MV-4-11 (cell line): Measurements from ENCODE around the gene ABL1.
A peak's percentile ranks its signal among the peaks of the same experiment; 100 is the strongest.

Source experiments
- DNase-seq: peaks from one replicate; lab custom pipeline; 2025; lab: John Stamatoyannopoulos, UW

ABL1 gene

DNA sequence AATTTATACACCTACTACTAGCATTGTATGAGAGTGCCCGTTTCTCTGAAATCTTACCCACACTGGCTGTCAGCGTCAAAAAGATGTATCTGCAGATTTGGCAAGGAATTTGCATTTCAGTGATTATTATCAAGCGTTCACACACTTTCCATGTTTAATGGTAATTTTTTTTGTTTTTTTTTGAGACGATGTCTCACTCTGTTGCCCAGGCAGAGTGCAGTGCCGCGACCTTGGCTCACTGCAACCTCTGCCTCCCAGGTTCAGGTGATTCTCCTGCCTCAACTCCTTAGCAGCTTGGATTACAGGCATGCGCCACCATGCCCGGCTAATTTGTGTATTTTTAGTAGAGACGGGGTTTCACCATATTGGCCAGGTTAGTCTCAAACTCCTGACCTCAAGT lies 14.3 kb downstream of the ABL1 start:
- DNase-seq: no peak

DNA sequence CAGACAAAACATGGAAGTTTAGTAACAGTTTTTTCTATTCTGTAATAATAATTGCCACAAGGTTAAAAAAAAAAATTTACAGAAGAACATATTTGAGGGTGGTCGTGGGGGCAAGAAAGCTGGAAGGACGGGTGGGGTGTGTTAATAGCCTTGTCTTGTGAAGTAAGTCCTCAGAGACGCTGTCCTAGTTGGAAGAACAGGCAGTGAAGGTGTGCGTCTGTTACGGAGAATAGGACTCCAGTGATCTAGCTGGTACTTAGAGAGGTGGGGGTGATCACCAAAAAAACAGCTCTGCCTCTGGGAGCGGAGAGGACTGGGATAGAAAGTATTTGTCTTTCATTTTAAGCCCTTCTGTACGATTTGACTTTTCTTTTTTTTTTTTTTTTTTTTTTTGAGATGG lies 17.7 kb downstream of the ABL1 start:
- DNase-seq: no peak

DNA sequence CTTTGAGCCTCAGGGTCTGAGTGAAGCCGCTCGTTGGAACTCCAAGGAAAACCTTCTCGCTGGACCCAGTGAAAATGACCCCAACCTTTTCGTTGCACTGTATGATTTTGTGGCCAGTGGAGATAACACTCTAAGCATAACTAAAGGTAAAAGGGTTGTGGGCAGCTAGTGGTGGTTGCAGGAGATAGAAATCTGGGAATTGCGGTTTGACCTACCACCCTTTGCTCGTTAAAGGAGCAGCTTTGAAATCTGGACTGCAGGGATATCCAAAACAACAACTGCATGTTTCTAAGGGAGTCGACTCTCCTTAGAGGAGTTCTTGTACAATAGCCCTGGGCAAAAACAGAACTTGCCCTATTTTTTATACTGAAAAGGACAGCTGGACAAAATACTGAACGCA lies 19.0 kb downstream of the ABL1 start:
- no peak for DNase-seq

DNA sequence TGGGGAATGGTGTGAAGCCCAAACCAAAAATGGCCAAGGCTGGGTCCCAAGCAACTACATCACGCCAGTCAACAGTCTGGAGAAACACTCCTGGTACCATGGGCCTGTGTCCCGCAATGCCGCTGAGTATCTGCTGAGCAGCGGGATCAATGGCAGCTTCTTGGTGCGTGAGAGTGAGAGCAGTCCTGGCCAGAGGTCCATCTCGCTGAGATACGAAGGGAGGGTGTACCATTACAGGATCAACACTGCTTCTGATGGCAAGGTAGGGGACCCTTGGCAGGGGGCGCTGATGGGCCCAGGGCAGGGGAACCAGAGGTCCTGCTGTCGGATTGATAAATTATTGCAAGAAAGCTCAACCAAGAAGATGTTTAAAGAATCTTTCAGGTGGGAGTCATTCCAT lies 19.8 kb downstream of the ABL1 start:
- no peak for DNase-seq

DNA sequence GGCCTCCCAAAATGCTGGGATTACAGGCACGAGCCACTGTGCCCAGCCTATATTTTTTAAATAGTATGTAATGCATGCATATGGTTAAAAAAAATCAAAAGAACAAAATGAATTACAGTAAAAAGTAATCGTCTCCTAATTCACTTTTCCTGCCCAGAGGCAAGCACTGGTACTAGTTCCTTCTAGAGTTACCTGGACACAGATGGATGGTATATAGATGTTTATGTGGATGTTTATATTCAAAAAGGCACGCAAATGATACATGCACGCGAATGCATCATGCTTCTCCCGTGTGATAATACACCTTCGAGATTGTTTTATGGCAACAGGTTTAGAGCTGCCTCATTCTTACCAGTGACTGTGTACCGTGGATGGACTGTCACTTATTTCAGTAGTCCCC lies 21.4 kb downstream of the ABL1 start:
- DNase-seq: no peak

DNA sequence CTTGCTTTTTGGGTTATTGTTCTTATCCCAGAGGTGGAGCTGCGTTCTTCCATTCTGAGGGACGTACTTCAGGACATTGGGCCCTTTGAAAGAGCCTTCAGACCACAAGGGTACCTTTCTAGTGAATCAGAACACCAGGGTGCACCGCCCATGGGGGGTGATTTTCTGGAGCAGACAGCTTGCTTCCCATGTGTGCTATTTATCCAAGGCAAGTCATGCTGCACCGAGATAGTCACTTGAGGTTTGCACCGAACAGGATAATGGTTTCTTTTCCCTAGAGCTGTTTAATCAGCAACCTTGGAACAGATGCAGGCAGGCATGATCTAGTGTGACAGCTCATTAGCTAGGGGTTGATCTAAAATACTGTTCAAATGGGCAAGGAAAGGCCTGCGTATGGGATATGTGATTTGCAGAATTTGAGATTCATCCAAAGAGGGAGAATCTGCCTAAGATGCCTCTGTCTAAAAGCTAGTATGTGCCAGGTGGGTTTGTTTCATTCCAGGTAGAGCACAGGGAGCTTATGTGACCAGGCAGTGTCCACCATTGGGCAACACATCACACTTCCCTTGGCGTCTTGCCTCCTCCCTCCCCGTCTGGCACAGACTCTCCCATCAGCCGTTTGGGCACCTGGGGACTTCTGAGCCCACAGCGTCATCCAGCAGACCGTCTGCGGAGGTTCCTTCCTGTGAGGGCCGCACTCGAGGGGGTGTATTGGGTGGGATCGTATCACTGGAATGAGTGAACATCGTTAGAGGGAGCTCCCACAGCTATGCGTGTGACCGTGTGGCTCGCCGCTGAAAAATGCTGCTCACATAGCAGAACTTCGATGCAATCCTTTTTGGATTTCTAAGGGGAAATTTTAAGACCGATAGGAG lies 23.0 kb downstream of the ABL1 start:
- no peak for DNase-seq

DNA sequence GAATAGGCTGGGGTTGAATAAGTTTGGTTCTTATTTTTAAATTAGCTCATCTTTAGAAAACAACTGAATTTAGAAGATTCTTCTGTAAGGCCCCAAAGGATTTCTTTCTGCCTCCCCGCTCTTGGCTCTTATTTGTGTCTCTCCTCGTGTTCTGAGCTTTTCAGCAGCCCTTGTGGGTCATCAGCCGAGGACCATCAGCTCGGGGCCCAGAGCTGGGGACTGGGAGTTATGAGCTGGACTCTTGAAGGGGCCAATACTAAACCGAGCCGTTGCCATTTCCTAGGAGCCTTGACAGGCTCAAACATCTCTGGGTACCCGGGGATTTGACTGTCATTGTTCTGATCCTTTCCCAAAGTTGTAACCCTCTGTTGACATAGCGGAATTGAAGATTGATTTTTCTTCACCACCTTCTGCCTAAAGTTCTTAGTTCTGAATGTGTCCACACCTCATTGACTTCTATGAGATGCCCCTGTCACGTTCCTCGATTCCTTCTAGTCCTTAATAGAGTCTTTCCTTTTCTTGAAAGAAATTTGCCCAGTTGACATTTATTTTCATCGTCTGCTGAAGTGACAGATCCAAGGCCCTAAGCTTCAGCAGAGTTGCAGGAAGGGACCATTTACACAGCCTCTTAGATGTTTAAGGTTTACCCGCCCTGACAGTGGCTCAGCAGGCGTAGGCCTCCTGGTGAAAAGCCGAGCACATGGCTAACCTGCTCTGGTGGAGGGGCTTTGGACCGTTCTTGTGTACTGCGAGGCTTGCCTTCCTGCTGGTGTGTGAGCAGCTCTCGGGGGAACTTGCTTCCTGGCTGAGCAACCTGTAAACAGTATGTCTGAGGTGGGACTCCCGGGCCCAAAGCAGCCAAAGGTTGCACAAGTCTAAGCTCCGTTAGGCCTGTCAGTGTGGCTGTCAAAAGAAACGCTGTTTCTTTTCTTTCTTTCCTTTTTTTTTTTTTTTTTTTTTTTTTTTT lies 24.0 kb downstream of the ABL1 start:
- DNase-seq: no peak

DNA sequence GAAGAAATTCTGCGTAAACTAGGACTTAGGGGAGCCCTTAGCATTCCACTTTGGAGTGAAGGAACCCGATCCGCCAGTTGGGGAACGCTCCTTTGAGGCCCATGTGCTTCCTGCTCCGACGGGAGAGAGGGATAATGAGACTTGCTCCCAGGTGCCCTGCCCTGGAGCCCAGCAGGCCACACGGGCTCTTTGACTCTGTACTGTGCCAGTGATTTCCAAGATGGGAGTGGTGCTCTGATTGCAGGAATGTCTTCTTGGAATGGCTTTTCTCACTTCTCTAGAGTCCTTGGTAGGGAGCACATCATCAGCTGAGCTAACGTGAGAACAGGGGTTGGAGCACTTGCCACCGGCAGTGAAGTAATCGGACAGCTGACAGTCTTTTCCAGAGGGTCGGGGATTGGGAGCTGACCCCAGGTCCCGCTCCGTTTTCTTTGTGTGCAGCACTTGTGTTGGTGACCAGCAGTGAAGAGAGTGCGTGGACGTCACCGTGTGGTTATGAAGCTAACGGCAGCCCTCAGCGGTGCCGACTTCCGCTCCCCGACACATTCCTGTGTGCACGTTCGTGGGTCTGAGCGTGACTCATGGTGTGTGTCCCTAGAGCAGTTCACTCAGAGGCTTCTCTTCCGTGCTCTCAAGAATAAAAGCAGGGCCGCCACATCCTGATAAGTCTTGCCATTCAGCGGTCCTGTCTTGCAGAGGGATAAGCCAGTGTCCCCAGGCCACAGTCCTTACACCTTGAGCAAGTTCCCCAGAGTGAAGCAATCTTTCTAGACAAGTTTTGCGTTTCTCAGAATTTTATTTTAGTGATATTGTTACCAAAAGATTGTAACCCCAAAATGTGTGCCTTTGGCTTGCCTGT lies 25.6 kb downstream of the ABL1 start:
- peak; percentile 96 for DNase-seq

DNA sequence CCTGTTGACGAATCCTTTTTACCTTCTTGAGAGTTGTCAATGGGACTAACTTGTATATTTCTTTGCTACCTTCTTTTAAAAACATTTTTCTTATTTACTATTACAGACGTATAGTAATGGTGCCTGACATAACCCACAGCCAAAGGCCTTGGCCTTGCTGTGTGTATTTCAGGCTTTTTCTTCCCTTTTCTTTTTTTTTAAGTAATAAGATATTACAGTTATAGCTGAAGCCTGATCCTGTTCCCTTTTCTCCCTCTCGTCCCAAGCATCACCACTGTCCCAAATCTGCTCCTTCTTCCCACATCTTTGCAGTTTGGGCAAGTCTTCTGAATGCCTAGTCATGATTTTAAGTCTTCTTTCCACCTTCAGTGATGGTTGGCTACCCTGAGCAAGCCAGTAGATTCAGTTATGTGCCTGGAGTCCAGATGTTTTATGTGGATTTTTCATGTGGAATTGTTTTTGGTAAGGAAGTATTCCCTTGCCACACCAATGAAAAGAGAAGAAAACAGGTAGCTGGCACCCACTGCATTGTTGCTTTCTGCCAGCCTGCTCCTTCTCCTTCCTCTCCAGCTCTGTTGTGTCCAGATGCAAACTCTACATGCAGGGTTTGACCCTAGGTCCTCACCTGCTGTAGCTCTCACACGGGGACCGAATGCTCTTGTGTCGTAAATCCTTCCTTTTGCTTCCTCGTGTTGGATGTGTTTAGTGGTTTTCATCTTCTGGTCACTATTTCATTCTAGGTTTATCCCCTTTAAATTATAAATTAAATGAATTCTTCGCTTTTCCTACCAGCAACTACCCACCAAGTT lies 26.5 kb downstream of the ABL1 start:
- DNase-seq: no peak

DNA sequence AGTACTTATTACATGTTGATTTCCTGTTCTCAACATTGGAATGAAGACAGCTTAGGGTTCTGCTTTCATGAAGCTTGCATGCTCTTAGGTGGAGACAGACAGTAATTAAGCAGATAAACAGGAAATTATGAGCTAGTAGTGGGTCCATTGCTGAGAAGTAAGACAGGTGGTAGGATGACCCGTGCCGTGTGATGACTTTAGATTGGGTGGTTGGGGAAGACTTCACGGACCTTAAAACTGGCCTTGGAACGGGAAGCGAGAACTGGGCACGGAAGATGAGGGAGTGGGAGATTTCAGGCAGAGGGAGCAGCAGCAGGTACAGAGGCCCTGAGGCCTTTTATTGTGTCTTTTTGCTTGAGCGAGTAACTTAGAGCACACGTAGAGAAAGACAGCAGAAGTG lies 27.2 kb downstream of the ABL1 start:
- DNase-seq: no peak

DNA sequence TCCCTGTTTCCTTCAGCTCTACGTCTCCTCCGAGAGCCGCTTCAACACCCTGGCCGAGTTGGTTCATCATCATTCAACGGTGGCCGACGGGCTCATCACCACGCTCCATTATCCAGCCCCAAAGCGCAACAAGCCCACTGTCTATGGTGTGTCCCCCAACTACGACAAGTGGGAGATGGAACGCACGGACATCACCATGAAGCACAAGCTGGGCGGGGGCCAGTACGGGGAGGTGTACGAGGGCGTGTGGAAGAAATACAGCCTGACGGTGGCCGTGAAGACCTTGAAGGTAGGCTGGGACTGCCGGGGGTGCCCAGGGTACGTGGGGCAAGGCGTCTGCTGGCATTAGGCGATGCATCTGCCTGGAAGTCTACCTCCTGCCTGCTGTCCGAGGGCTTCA lies 27.7 kb downstream of the ABL1 start:
- DNase-seq: no peak

DNA sequence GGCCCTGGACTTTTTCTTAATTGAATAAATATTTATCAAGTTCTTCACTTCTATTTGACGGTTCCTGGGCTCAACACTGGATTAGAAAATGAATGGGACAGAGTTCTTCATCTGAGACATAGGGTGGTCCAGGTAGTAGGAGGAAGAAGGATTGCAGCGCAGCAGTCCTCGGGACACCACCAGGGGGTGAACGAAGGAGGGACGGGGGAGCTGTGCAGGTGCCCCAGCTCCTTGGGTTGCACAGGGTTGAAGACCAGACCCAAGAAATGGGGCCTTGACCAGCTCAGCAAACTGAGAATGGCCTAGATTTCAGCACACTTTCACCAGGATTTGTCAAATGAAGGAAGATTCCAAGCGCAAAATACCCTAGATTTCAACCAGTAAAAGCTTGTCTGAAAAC lies 29.5 kb downstream of the ABL1 start:
- no peak for DNase-seq

DNA sequence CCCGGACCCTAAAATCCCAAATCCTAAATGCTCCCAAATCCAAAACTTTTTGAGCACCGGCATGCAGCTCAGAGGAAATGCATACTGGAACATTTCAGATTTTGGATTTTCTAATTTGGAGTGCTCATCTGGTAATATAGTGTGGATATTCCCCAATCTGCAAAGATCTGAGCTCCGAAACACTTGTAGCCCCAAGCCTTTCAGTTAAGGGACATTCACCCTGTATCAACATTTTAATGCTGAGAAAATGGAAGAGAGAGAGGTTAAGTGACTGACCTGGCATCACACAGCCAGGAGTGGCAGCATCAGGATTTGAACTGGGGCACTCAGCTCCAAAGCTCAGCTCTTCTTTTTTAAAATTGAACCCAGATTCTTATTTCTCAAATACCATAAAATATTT lies 30.9 kb downstream of the ABL1 start:
- DNase-seq: no peak

DNA sequence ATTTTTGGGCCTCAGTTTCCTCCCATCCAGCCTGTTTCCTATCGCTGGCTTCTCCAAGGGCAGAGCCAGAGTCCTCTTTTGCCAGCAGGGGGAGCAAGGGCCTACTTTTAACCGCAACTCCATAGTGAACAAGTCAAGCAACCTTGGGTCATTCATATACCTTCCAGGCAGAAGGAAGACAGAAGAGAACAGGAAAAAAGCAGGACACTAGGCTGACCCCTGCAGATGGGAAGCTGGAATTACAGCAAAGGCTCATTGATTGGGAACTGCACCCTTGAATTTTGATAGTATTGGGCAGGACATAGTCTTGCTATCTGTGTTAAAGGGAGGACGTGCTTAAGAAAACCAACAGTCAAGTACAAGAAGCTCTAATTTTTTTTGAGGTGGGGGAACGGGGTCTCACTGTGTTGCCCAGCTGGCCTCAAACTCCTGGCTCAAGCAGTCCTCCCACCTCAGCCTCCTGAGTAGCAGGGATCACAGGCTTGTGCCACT lies 31.5 kb downstream of the ABL1 start:
- peak; percentile 68 for DNase-seq

DNA sequence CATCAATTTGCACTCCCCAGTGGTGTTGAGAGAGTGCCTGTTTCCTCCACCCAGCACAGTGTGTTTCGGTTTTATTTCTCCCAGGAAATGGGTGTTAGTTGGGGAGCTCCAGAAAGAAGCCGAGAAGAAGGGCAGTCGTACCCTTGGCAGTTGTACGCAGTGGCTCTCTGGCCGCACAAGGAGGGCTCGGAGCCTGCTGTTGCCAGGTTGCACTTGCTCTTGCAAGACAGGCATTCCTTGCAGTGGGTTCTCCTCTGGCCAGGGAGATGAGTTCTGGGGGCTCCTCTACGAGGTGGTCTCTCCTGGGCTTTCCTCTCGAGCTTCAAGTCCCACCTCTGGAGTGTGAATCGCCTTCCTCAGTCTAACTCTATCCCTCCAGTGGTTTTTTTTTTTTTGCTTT lies 32.5 kb downstream of the ABL1 start:
- DNase-seq: no peak

DNA sequence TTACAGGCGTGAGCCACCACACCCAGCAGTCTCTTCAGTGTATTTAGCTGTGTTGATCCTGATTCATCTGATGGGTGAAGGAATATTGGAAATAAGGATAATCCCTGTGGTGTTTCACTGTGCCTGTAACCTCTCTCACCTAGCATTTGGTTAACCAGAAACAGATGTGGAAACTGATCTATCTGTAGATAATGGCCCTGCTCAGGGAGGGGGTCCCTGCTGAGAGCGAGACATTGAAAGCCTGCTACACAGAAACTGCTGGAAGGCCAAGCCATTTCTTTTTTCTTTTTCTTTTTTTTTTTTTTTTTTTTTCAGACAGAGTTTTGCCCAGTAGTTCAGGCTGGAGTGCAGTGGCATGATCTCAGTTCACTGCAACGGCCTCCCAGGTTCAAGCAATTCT lies 33.2 kb downstream of the ABL1 start:
- DNase-seq: no peak

DNA sequence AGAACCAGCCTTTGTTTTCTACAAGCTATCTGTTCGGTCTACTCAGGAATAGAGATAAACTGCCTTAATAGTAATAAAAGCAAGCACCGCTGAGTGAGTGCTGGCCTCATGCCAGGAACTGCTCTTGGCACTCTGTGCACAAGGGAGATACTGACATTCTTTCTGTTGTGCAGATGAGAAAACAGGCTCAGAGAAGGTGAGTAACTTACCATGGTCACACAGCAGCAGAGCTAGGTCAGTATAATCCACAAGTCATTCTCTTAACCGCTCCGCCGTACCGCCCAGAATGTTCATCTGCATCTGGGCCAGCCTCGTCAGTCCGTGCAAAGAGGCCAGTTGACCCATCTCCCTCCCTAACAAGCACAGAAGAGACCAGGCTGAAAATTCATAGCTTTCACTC lies 34.2 kb downstream of the ABL1 start:
- DNase-seq: no peak

DNA sequence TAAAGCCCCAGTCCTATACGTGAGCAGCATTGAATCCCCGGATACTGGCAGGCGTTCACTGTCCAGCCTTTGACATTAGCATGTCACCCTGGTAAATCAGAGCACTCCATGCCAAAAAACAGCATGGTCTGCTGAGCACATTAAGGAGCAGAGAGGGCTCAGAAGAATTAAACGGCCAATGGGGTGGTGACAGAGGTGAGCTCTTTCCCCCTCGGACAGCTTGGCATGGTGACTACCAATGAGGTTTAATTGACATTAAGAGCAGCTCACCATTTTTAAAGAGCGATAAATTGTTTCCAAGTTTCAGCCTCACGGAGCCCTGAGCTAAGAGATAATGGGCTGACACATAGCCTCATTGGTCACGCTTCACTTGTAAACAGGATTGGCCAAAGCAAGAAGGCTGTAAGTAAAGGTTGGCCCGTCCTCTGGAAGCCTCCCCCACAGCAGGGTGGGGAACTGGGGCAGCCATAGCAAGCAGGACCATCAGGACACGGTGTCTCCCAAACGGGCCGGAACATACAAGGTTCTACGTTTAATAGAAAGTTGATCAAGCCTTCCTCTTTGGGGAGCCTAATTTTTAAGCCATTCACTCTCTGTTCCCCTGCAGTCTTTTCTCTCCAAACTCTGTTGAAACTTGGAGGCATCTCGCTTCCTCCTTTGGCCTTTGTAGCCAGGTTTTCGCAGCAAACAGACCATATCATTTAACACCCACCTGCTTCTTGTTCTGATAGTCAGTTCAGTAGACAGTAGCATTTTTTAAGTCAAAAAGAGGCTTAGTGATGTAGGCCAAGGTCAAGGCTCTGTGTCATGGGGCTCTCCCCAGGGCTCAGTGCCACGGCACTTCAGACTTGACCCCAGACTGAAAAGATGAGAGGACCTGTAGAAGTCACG lies 35.7 kb downstream of the ABL1 start:
- DNase-seq: peak; percentile 34

DNA sequence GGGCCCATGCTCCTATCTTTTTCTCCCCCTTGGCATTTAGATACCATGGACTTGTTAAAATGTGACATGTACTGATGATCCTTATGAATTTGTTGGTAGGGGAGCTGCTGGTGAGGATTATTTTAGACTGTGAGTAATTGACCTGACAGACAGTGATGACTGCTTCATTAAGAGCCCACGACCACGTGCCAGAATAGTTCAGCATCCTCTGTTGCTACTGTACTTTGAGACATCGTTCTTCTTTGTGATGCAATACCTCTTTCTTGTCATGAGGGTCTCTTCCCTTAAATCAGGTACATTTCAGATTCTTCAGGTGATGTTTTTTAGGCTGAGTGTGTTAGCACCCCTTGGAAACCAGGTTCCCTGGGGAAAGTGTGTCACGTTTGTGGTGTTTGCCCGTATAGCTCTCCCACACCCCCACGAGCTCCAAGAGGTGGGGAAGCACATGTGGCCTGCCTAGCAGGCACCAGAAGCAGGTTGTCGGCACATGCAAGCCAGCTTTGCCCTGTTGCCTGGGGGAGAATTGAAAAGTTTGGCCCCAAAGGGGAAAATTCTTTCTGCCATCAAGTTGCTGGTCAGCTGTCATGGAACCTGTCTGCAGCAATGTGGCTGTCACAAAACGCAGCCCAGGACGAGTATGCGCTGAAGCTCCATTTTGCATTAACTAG lies 36.5 kb downstream of the ABL1 start:
- DNase-seq: no peak

DNA sequence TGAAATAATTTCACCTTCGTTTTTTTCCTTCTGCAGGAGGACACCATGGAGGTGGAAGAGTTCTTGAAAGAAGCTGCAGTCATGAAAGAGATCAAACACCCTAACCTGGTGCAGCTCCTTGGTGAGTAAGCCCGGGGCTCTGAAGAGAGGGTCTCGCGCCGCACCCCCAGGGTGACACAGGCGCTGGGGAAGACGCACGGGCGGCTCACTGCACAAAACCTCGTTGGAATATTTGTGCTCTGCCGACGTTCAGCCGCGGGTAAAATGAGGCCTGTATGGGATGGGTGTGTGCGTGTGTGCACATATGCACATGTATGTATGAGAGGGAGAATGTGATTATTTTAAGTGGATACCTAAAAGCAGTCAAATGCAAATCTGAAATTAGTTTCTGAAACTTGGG lies 37.0 kb downstream of the ABL1 start:
- DNase-seq: no peak
